DMS79 (cell line): Measurements from ENCODE around the gene CSGALNACT2.

Experiments used
- DNase-seq: peaks from one replicate; lab custom pipeline; 2025; lab: John Stamatoyannopoulos, UW

Gene CSGALNACT2

DNA sequence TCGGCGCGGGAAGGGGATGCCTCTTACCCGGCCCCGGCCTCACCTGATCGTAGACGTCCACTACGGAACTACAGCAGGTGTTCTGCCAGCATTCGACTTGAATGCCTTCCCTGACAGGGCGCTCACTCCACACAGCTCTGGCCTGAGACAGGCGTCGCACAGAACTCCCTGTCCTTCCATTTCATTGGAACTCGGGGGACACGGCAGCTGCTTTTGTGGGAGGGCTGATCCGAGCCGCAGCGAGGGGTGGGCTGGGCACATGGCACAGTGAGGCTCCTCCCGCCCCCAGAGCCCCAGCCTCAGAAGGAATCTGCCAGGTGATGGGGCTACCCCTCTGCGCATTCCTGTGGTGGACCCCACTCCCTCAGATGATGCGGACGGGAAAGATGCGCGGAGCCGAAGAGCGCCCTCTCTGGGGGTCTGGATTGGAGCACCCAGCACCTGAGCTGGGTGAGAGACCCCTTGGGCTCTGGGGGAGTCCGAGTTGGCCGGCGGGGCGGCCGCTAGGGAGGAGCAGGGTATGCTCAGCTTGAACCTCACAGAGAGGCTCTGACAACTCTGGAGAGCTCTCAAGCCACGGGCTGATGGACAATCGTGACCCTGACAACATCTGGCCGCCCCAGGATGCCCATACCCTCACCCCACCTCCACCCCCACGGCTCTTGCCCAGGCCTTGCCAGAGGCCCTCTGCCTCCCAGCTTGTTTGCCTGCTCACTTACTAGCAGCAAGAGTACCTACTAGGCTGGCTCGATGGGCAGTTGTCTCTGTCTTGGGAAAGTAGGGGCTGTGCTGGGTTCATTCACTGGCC lies 92.1 kb downstream of the CSGALNACT2 start:
- DNase-seq = no peak

GRCh38 chr10:43230909-43231522 lies 92.8 kb downstream of the CSGALNACT2 start:
- DNase-seq = no peak

DNA sequence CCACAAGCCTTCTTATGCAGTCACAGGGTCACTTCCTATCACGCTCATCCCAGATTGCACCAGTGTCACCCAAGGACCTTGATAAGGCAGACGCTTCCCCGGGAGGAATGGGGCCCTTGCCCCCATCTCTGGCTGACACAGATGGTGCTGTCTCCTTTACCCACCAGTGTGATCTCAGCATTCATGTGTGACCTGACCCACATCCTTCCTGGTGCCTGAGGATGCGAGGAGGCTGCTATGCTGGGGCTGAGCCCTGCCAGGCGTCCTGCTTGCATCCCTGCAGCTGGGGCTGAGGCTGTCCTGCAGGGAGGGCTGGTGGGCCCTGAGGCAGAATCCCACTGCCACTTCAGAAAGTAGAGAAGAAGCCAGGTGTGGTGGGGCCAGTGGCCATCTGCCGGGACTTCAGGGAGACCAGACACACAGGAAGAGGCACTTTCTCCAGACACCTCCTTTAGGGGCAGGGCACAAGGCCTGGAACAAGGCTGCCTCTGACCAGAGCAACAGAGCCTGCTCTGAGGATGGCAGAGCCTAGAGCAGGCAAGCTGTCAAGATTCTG lies 93.4 kb downstream of the CSGALNACT2 start:
- DNase-seq = no peak

GRCh38 chr10:43233601-43234430 lies 95.6 kb downstream of the CSGALNACT2 start:
- no peak for DNase-seq

- no peak for DNase-seq
Observed at GRCh38 chr10:43234471-43235041, 96.3 kb downstream of the CSGALNACT2 start.
